Vagina (tissue), 2 donors: ENCODE data around the gene RSPO4.

Experiments used
- POLR2AphosphoS5 ChIP-seq, 2 donors: sonication (generic); formaldehyde crosslinking; IDR thresholded peaks; one replicate each; pipeline ENCODE4 v1.9.0; 2017; ENCODE audit warnings: antibody characterized with exemption in 2 of 2, mild to moderate bottlenecking in 2 of 2, low read depth in 1 of 2; ENCODE audit not compliant: insufficient read depth in 1 of 2
- TF ChIP-seq, protein P1 (sequence below), 3 experiments: fragments of 450-650 bp in 2 of 3; fragments of 200-600 bp in 1 of 3; sonication (generic) in 1 of 3; IDR thresholded peaks; one replicate each; pipeline ENCODE4 v1.5.1; 2017 to 2019; ENCODE audit warnings: antibody characterized with exemption in 3 of 3, mild to moderate bottlenecking in 2 of 3, moderate library complexity in 2 of 3

DNA sequence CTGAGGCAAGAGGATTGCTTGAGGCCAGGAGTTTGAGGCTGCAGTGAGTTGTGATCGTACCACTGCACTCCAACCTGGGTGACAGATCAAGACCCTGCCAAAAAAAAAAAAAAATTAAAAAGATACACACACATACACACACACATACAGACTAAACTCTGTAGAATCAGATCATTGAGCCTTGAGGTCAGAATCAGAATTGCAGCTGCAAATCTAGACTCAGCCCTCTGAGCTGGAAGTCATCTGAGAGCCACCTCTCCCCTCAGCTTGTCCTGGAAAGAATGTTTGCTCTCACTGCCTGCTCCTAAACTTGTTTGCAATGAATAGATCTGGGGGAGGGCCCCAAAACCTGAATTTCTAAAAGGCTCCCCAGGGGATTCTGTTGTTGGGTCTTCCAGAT, 44.6 kb downstream of the RSPO4 start:
- TF ChIP-seq, protein P1, sequence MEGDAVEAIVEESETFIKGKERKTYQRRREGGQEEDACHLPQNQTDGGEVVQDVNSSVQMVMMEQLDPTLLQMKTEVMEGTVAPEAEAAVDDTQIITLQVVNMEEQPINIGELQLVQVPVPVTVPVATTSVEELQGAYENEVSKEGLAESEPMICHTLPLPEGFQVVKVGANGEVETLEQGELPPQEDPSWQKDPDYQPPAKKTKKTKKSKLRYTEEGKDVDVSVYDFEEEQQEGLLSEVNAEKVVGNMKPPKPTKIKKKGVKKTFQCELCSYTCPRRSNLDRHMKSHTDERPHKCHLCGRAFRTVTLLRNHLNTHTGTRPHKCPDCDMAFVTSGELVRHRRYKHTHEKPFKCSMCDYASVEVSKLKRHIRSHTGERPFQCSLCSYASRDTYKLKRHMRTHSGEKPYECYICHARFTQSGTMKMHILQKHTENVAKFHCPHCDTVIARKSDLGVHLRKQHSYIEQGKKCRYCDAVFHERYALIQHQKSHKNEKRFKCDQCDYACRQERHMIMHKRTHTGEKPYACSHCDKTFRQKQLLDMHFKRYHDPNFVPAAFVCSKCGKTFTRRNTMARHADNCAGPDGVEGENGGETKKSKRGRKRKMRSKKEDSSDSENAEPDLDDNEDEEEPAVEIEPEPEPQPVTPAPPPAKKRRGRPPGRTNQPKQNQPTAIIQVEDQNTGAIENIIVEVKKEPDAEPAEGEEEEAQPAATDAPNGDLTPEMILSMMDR (IDR thresholded peaks at IDR 0.05), result no peak
- no peak for TF ChIP-seq POLR2AphosphoS5 (IDR thresholded peaks at IDR 0.05; ENCODE audit: insufficient read depth in 1 of 2, low read depth in 1 of 2)
